MCF 10A (cell line): Measurements from ENCODE around the gene FGA. TPM values are rescaled to one million over a fixed set of nuclear protein-coding genes. Genes with fewer than 3 reads are reported as not detected.

Source experiments
- BruUV-seq: library from RNA; stranded (reverse); fragments of 400-500 nt; replicated peaks from 2 replicates; lab custom pipeline; 2021; lab: Mats Ljungman, UMichigan
- CTCF ChIA-PET: fragments of 300-600 bp; sonication (Branson Sonifier 250); formaldehyde crosslinking; extraction: SDS; loops from one replicate; lab custom pipeline; 2021; ENCODE audit warnings: antibody characterized with exemption, inconsistent platforms; lab: Yijun Ruan, JAX
- POLR2A ChIA-PET: fragments of 300-600, 350-650 bp; sonication (Branson Sonifier 250); formaldehyde crosslinking; extraction: SDS; loops from one replicate; lab custom pipeline; 2020; ENCODE audit warnings: antibody characterized with exemption, inconsistent platforms; lab: Yijun Ruan, JAX
- DNase-seq: peaks from one replicate; pipeline ENCODE4 v3.0.0-alpha.2; 2018; ENCODE audit not compliant: unreplicated experiment
- H3K27ac Mint-ChIP-seq: one replicate; pipeline ENCODE4 v1.8.0; 2022; ENCODE audit warnings: mild to moderate bottlenecking, low read depth, mixed read lengths; ENCODE audit not compliant: unreplicated experiment
- H3K27me3 Mint-ChIP-seq: one replicate; pipeline ENCODE4 v1.8.0; 2022; ENCODE audit warnings: mixed read lengths; ENCODE audit not compliant: insufficient read depth, unreplicated experiment
- H3K36me3 Mint-ChIP-seq: one replicate; pipeline ENCODE4 v1.8.0; 2022; ENCODE audit warnings: mild to moderate bottlenecking, moderate library complexity, mixed read lengths; ENCODE audit not compliant: insufficient read depth, unreplicated experiment
- H3K4me1 Mint-ChIP-seq: one replicate; pipeline ENCODE4 v1.8.0; 2022; ENCODE audit warnings: mixed read lengths; ENCODE audit not compliant: insufficient read depth, unreplicated experiment
- H3K4me3 Mint-ChIP-seq: one replicate; pipeline ENCODE4 v1.8.0; 2022; ENCODE audit warnings: mild to moderate bottlenecking, moderate library complexity, mixed read lengths; ENCODE audit not compliant: unreplicated experiment
- H3K9me3 Mint-ChIP-seq: one replicate; pipeline ENCODE4 v1.8.0; 2022; ENCODE audit warnings: mixed read lengths; ENCODE audit not compliant: unreplicated experiment
- CTCF ChIP-seq: fragments of 200-600 bp; IDR thresholded peaks from one replicate; pipeline ENCODE4 v1.8.0; 2022; ENCODE audit warnings: antibody characterized with exemption, mild to moderate bottlenecking; ENCODE audit not compliant: unreplicated experiment
- intact Hi-C: fragments of 100-400 bp; cut with micrococcal nuclease; formaldehyde crosslinking; loops from 2 replicates; pipeline ENCODE4 v1.14.1; 2022
- total RNA-seq: library from RNA; stranded (reverse); gene quantifications from 2 replicates; pipeline ENCODE4 v1.2.3, GENCODE V29; 2022

FGA gene
- total RNA-seq, 1 experiment from 2014 or later = not detected

GRCh38 chr4:154585369-154586018, 5.0 kb downstream of the FGA start:
- no peaks in the 10 kb centered on the region for H3K9me3 Mint-ChIP-seq
- no peak for DNase-seq
- ChIA-PET CTCF (interaction anchor here (0.6 to 3.3 kb wide), 7 partner anchors 17 to 52 kb away, joined by 3 to 13 read pairs (median 4); no protein-coding TSS in a partner anchor), POLR2A (no interaction called here)
- intact Hi-C loops = no loop called here
- H3K4me3 Mint-ChIP-seq = no peak overlapping the region
- H3K36me3 Mint-ChIP-seq = no peaks in the 10 kb centered on the region
- no peak for TF ChIP-seq CTCF
- H3K27ac Mint-ChIP-seq = no peak overlapping the region
- peaks cover 5% of the 10 kb centered on the region for H3K4me1 Mint-ChIP-seq
- BruUV-seq = no TSS peak
- H3K27me3 Mint-ChIP-seq = no peaks in the 10 kb centered on the region

GRCh38 chr4:154584259-154584658, 6.3 kb downstream of the FGA start:
- TF ChIP-seq CTCF = no peak
- Mint-ChIP-seq H3K9me3 (no peaks in the 10 kb centered on the region), H3K36me3 (no peaks in the 10 kb centered on the region), H3K27ac (no peak overlapping the region), H3K4me1 (peaks cover 5% of the 10 kb centered on the region), H3K27me3 (no peaks in the 10 kb centered on the region), H3K4me3 (no peak overlapping the region)
- ChIA-PET CTCF (interaction anchor here (0.6 to 3.3 kb wide), 3 partner anchors 24 to 338 kb away, joined by 3 to 13 read pairs (median 4); no protein-coding TSS in a partner anchor), POLR2A (interaction anchor here (0.7 kb wide), 1 partner anchor 17 kb away, joined by 3 read pairs; no protein-coding TSS in a partner anchor)
- no peak for DNase-seq
- intact Hi-C loops = no loop called here
- no TSS peak for BruUV-seq

GRCh38 chr4:154583677-154584076, 6.9 kb downstream of the FGA start:
- CTCF ChIA-PET = interaction anchor here (0.6 to 3.3 kb wide), 3 partner anchors 24 to 337 kb away, joined by 3 to 13 read pairs (median 4); no protein-coding TSS in a partner anchor
- no peak for TF ChIP-seq CTCF
- Mint-ChIP-seq H3K4me1 (peaks cover 5% of the 10 kb centered on the region), H3K4me3 (no peak overlapping the region), H3K36me3 (no peaks in the 10 kb centered on the region), H3K27ac (no peak overlapping the region), H3K27me3 (no peaks in the 10 kb centered on the region), H3K9me3 (no peaks in the 10 kb centered on the region)
- no peak for DNase-seq
- POLR2A ChIA-PET = interaction anchor here (0.5 kb wide), 1 partner anchor 233 kb away, joined by 3 read pairs; no protein-coding TSS in a partner anchor
- intact Hi-C loops = no loop called here
- BruUV-seq = no TSS peak

- TF ChIP-seq CTCF = no peak
- DNase-seq = no peak
- no peaks in the 10 kb centered on the region for H3K9me3 Mint-ChIP-seq
- no peaks in the 10 kb centered on the region for H3K36me3 Mint-ChIP-seq
- H3K27me3 Mint-ChIP-seq = no peaks in the 10 kb centered on the region
- BruUV-seq = no TSS peak
- H3K4me3 Mint-ChIP-seq = no peak overlapping the region
- ChIA-PET CTCF (no interaction called here), POLR2A (interaction anchor here (0.5 to 0.7 kb wide), 2 partner anchors 116 to 234 kb away, joined by 3 read pairs; no protein-coding TSS in a partner anchor)
- peaks cover 5% of the 10 kb centered on the region for H3K4me1 Mint-ChIP-seq
- intact Hi-C loops = no loop called here
- H3K27ac Mint-ChIP-seq = no peak overlapping the region
Observed at GRCh38 chr4:154583230-154583629, 7.3 kb downstream of the FGA start.
